T-cell (primary cell): ENCODE data around the gene SOWAHA. TPM values are rescaled to one million over a fixed set of nuclear protein-coding genes. Genes with fewer than 3 reads are reported as not detected.
"Not testable (repeated sequence)": the region's sequence is repeated elsewhere in the genome, so short reads cannot be mapped to it uniquely, and the experiment has no call there.

ENCODE experiments used
- ATAC-seq, 4 experiments: fragments of 200-7000 bp in 3 of 4; fragments of 150-1000 bp in 1 of 4; cut with Tn5 transposase; replicated peaks in 1 of 4; 1 replicate in 3 of 4; 2 replicates in 1 of 4; pipeline ENCODE4 v1.10.0; 2021; ENCODE audit warnings: moderate library complexity in 3 of 4, mild to moderate bottlenecking in 2 of 4, moderate number of reproducible peaks in 1 of 4
- CTCF ChIA-PET, 2 donors: fragments of 300-600 bp; sonication (Branson Sonifier 250); formaldehyde crosslinking; loops; one replicate each; lab custom pipeline; 2022; ENCODE audit warnings: antibody characterized with exemption in 2 of 2; lab: Charles Lee
- POLR2A ChIA-PET, 2 donors: fragments of 300-600 bp; sonication (Branson Sonifier 250); formaldehyde crosslinking; loops; one replicate each; lab custom pipeline; 2022; ENCODE audit warnings: antibody characterized with exemption in 2 of 2; lab: Charles Lee
- DNase-seq, 35 experiments: peaks; one replicate each; pipeline versions ENCODE4 v3.0.0 to v3.0.0-alpha.2; 2013 to 2023
- H3K27ac ChIP-seq: one replicate; pipeline ENCODE4 v1.5.1; 2013; ENCODE audit warnings: low read length
- H3K27me3 ChIP-seq, 2 experiments: replicated peaks in 1 of 2; 1 replicate in 1 of 2; 2 replicates in 1 of 2; pipeline versions ENCODE4 v1.6.1 to v1.7.0; 2013; ENCODE audit warnings: low read length in 1 of 2, mixed read lengths in 1 of 2; ENCODE audit not compliant: control insufficient read depth in 2 of 2, insufficient read depth in 2 of 2; ENCODE audit errors: extremely low read depth in 1 of 2
- H3K36me3 ChIP-seq, 2 donors: 1 replicate in 1 of 2; 2 replicates in 1 of 2; pipeline versions ENCODE4 v1.6.1 to v1.7.0; 2013; ENCODE audit warnings: low read length in 1 of 2; ENCODE audit not compliant: control insufficient read depth in 2 of 2, insufficient read depth in 1 of 2; ENCODE audit errors: extremely low read depth in 1 of 2
- H3K4me1 ChIP-seq, 2 experiments: 1 replicate in 1 of 2; 2 replicates in 1 of 2; pipeline versions ENCODE4 v1.6.1 to v1.7.0; 2013; ENCODE audit warnings: low read length in 2 of 2, mixed read lengths in 1 of 2; ENCODE audit not compliant: insufficient read depth in 2 of 2, control insufficient read depth in 1 of 2; ENCODE audit errors: extremely low read depth in 1 of 2
- H3K4me3 ChIP-seq, 2 donors: 1 replicate in 1 of 2; 2 replicates in 1 of 2; pipeline versions ENCODE4 v1.5.1 to v1.7.0; 2013; ENCODE audit warnings: mild to moderate bottlenecking in 2 of 2, low read length in 1 of 2, moderate library complexity in 1 of 2; ENCODE audit not compliant: control insufficient read depth in 1 of 2; ENCODE audit errors: extremely low read depth in 1 of 2
- H3K9me3 ChIP-seq: 2 replicates; pipeline ENCODE4 v1.7.0; 2013
- H3K27ac Mint-ChIP-seq, 2 donors: one replicate each; pipeline ENCODE4 v1.8.0; 2020 to 2021; ENCODE audit warnings: mild to moderate bottlenecking in 2 of 2, mixed read lengths in 2 of 2
- H3K27me3 Mint-ChIP-seq, 2 donors: one replicate each; pipeline ENCODE4 v1.8.0; 2021 to 2022; ENCODE audit warnings: mixed read lengths in 2 of 2
- H3K36me3 Mint-ChIP-seq: one replicate; pipeline ENCODE4 v1.8.0; 2021; ENCODE audit warnings: mixed read lengths
- H3K4me1 Mint-ChIP-seq, 3 donors: one replicate each; pipeline ENCODE4 v1.8.0; 2020 to 2022; ENCODE audit warnings: mixed read lengths in 3 of 3, mild to moderate bottlenecking in 1 of 3
- H3K4me3 Mint-ChIP-seq, 3 donors: one replicate each; pipeline ENCODE4 v1.8.0; 2020 to 2022; ENCODE audit warnings: mild to moderate bottlenecking in 3 of 3, mixed read lengths in 3 of 3, moderate library complexity in 3 of 3
- H3K9me3 Mint-ChIP-seq, 3 donors: one replicate each; pipeline ENCODE4 v1.8.0; 2020 to 2022; ENCODE audit warnings: mixed read lengths in 3 of 3
- whole genome bisulfite sequencing: methylation state at CpG from one replicate; pipeline ENCODE4 v1.1.5; 2013; ENCODE audit warnings: missing lambda C conversion rate; ENCODE audit not compliant: insufficient coverage; 5-methylcytosine and 5-hydroxymethylcytosine counted together
- total RNA-seq, 35 experiments: library from RNA in 6 of 35; stranded (reverse) in 6 of 35; fragments of 120-200 nt in 1 of 35; gene quantifications; one replicate each; pipeline versions ENCODE4 v1.2.1 to v1.2.4 and lab custom pipeline; 2013 to 2026

SOWAHA gene
- total RNA-seq, 5 donors from 2014 or later (not counting 1 experiment from before 2014, with no cell fraction given), result not detected

GRCh38 chr5:132853790-132854189, 40.7 kb downstream of the SOWAHA start:
- Mint-ChIP-seq H3K27ac (no peak overlapping the region), H3K27me3 (peaks cover 3 to 7% of the 10 kb centered on the region in 2 donors), H3K36me3 (no peaks in the 10 kb centered on the region), H3K9me3 (no peaks in the 10 kb centered on the region), H3K4me3 (no peak overlapping the region), H3K4me1 (peaks cover 0 to 2% (median 0%) of the 10 kb centered on the region in 3 donors)
- Histone ChIP-seq H3K4me3 (no peak overlapping the region), H3K4me1 (no peaks in the 10 kb centered on the region), H3K9me3 (no peaks in the 10 kb centered on the region), H3K27me3 (peaks cover 0 to 16% of the 10 kb centered on the region in 2 experiments), H3K27ac (no peak overlapping the region), H3K36me3 (no peaks in the 10 kb centered on the region)
- WGBS, result no CpG with 5 or more reads among the region's 1 CpG
- ATAC-seq (no peak), DNase-seq (no peak)
- POLR2A ChIA-PET, result interaction anchor here in 1 of 2 donors (0.6 kb wide), 1 partner anchor 41 kb away, joined by 4 read pairs; the partner anchor contains the start of gene SOWAHA
- CTCF ChIA-PET, result interaction anchor here in 1 of 2 donors (0.6 to 0.7 kb wide), 2 partner anchors 29 to 642 kb away, joined by 3 read pairs; no protein-coding TSS in a partner anchor

GRCh38 chr5:132854301-132854700, 41.2 kb downstream of the SOWAHA start:
- WGBS, result 40% methylated on average over 3 of the region's 3 CpGs
- Mint-ChIP-seq H3K4me1 (peaks cover 0 to 2% (median 0%) of the 10 kb centered on the region in 3 donors), H3K4me3 (no peak overlapping the region), H3K36me3 (no peaks in the 10 kb centered on the region), H3K9me3 (no peaks in the 10 kb centered on the region), H3K27me3 (peaks cover 3 to 7% of the 10 kb centered on the region in 2 donors), H3K27ac (no peak overlapping the region)
- ATAC-seq, result no peak
- no peaks in the 10 kb centered on the region for H3K36me3 ChIP-seq
- ChIA-PET POLR2A (no interaction called here), CTCF (interaction anchor here in 1 of 2 donors (0.7 kb wide), 1 partner anchor 29 kb away, joined by 3 read pairs; no protein-coding TSS in a partner anchor)
- H3K4me1 ChIP-seq, result no peaks in the 10 kb centered on the region
- no peak overlapping the region for H3K27ac ChIP-seq
- peaks cover 0 to 18% of the 10 kb centered on the region in 2 experiments for H3K27me3 ChIP-seq
- H3K4me3 ChIP-seq, result no peak overlapping the region
- DNase-seq, result no peak
- H3K9me3 ChIP-seq, result no peaks in the 10 kb centered on the region

DNA sequence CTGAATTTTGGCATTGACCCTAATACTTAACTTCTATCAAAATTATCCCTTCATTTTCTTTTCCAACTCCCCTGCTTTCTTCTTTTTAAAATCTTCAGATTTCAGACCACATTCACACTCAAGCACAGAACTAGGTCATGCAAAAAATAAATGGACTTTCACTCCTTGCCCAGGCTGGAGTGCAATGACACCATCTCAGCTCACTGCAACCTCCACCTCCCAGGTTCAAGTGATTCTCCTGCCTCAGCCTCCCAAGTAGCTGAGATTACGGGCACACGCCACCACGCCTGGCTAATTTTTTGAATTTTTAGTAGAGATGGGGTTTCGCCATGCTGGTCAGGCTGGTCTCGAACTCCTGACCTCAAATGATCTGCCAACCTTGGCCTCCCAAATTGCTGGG, 41.9 kb downstream of the SOWAHA start:
- H3K4me1 ChIP-seq, H3K9me3 Mint-ChIP-seq, ATAC-seq, H3K4me3 ChIP-seq, H3K9me3 ChIP-seq, H3K27me3 Mint-ChIP-seq, DNase-seq, H3K4me1 Mint-ChIP-seq, POLR2A ChIA-PET, H3K36me3 Mint-ChIP-seq, H3K27ac Mint-ChIP-seq, H3K27ac ChIP-seq, H3K36me3 ChIP-seq, H3K4me3 Mint-ChIP-seq, CTCF ChIA-PET: not testable (repeated sequence)
- 92% methylated on average over 2 of the region's 5 CpGs for WGBS
- peaks cover 0 to 18% of the 10 kb centered on the region in 2 experiments for H3K27me3 ChIP-seq

DNA sequence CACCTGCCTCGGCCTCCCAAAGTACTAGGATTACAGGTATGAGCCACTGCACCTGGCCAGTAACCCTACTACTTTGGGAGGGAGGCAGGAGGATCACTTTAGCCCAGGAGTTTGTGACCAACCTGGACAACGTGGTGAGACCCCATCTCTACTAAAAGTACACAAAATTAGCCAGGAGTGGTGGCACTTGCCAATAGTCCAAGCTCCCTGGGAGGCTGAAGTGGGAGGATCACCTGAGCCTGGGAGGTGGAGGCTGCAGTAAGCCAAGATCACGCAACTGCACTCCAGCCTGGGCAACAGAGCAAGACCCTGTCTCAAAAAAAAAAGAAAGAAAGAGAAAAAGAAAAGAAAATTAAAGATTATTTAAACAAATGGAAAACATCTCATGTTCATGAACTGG, 42.9 kb downstream of the SOWAHA start:
- peaks cover 0 to 18% of the 10 kb centered on the region in 2 experiments for H3K27me3 ChIP-seq
- no peak overlapping the region for H3K4me3 Mint-ChIP-seq
- H3K27me3 Mint-ChIP-seq, result peaks cover 3 to 6% of the 10 kb centered on the region in 2 donors
- no peak overlapping the region for H3K4me3 ChIP-seq
- no CpG with 5 or more reads among the region's 3 CpGs for WGBS
- ChIA-PET CTCF (no interaction called here), POLR2A (no interaction called here)
- no peaks in the 10 kb centered on the region for H3K4me1 ChIP-seq
- DNase-seq (no peak), ATAC-seq (no peak)
- no peak overlapping the region for H3K27ac ChIP-seq
- H3K27ac Mint-ChIP-seq, result no peak overlapping the region
- H3K4me1 Mint-ChIP-seq, result peaks cover 0 to 2% (median 0%) of the 10 kb centered on the region in 3 donors
- H3K9me3 Mint-ChIP-seq, result no peaks in the 10 kb centered on the region
- no peaks in the 10 kb centered on the region for H3K36me3 Mint-ChIP-seq
- H3K36me3 ChIP-seq, result no peaks in the 10 kb centered on the region
- no peaks in the 10 kb centered on the region for H3K9me3 ChIP-seq

- H3K36me3 Mint-ChIP-seq, result no peaks in the 10 kb centered on the region
- no peak overlapping the region for H3K4me3 Mint-ChIP-seq
- no CpG with 5 or more reads among the region's 2 CpGs for WGBS
- ChIA-PET POLR2A (interaction anchor here in 1 of 2 donors (0.6 kb wide), 1 partner anchor 1962 kb away, joined by 8 read pairs; no protein-coding TSS in a partner anchor), CTCF (interaction anchor here (0.6 to 1.2 kb wide), 3 partner anchors 11 to 1509 kb away, joined by 3 read pairs; no protein-coding TSS in a partner anchor)
- H3K27me3 ChIP-seq, result peaks cover 0 to 18% of the 10 kb centered on the region in 2 experiments
- ATAC-seq (no peak), DNase-seq (no peak)
- H3K9me3 ChIP-seq, result no peaks in the 10 kb centered on the region
- no peak overlapping the region for H3K27ac Mint-ChIP-seq
- H3K36me3 ChIP-seq, result no peaks in the 10 kb centered on the region
- H3K9me3 Mint-ChIP-seq, result no peaks in the 10 kb centered on the region
- H3K4me1 Mint-ChIP-seq, result no peaks in the 10 kb centered on the region
- H3K4me1 ChIP-seq, result no peaks in the 10 kb centered on the region
- no peak overlapping the region for H3K4me3 ChIP-seq
- no peak overlapping the region for H3K27ac ChIP-seq
- peaks cover 3 to 6% of the 10 kb centered on the region in 2 donors for H3K27me3 Mint-ChIP-seq
Observed at GRCh38 chr5:132859889-132860437, 46.9 kb downstream of the SOWAHA start.

GRCh38 chr5:132860742-132861141, 47.6 kb downstream of the SOWAHA start:
- H3K9me3 Mint-ChIP-seq, result no peaks in the 10 kb centered on the region
- no peaks in the 10 kb centered on the region for H3K36me3 Mint-ChIP-seq
- peaks cover 6 to 7% (median 6%) of the 10 kb centered on the region in 3 donors for H3K4me1 Mint-ChIP-seq
- no peak overlapping the region for H3K27ac Mint-ChIP-seq
- H3K9me3 ChIP-seq, result no peaks in the 10 kb centered on the region
- no peak overlapping the region for H3K4me3 ChIP-seq
- POLR2A ChIA-PET, result interaction anchor here in 1 of 2 donors (0.6 kb wide), 1 partner anchor 1961 kb away, joined by 8 read pairs; no protein-coding TSS in a partner anchor
- H3K36me3 ChIP-seq, result no peaks in the 10 kb centered on the region
- peaks cover 0 to 13% of the 10 kb centered on the region in 2 experiments for H3K27me3 ChIP-seq
- no peak overlapping the region for H3K4me3 Mint-ChIP-seq
- no peak overlapping the region for H3K27ac ChIP-seq
- peaks cover 0 to 5% of the 10 kb centered on the region in 2 experiments for H3K4me1 ChIP-seq
- DNase-seq (no peak), ATAC-seq (no peak)
- CTCF ChIA-PET, result interaction anchor here in 1 of 2 donors (0.6 to 1.1 kb wide), 3 partner anchors 19 to 328 kb away, joined by 3 to 4 read pairs (median 3); no protein-coding TSS in a partner anchor
- H3K27me3 Mint-ChIP-seq, result peaks cover 0 to 4% of the 10 kb centered on the region in 2 donors
- WGBS, result 77% methylated on average over 2 of the region's 5 CpGs
